Activated T-cell treated with anti-CD3 and anti-CD28 coated beads, Interleukin-2, amount 50 U/mL, for 72 hours (primary cell): ENCODE measurements around the gene FOXO6. TPM values are rescaled to one million over a fixed set of nuclear protein-coding genes. Genes with fewer than 3 reads are reported as not detected.

Experiments used
- ATAC-seq, 2 donors: fragments of 150-1000 bp; cut with Tn5 transposase; replicated peaks in 1 of 2; 2 replicates each; pipeline ENCODE4 v1.10.0; 2021; ENCODE audit warnings: moderate library complexity in 2 of 2, mild to moderate bottlenecking in 1 of 2
- DNase-seq, 2 donors: peaks; one replicate each; pipeline ENCODE4 v3.0.0; 2021 to 2022; ENCODE audit warnings: mixed read lengths in 1 of 2
- H3K27ac Mint-ChIP-seq: one replicate; pipeline ENCODE4 v1.8.0; 2022; ENCODE audit warnings: mild to moderate bottlenecking, moderate library complexity, mixed read lengths
- H3K27me3 Mint-ChIP-seq: one replicate; pipeline ENCODE4 v1.8.0; 2022; ENCODE audit warnings: low read depth, mixed read lengths
- H3K36me3 Mint-ChIP-seq, 2 donors: one replicate each; pipeline ENCODE4 v1.8.0; 2022; ENCODE audit warnings: mixed read lengths in 2 of 2, mild to moderate bottlenecking in 1 of 2; ENCODE audit not compliant: insufficient read depth in 2 of 2
- H3K4me1 Mint-ChIP-seq: one replicate; pipeline ENCODE4 v1.8.0; 2022; ENCODE audit warnings: low read depth, mixed read lengths
- H3K4me3 Mint-ChIP-seq, 2 donors: one replicate each; pipeline ENCODE4 v1.8.0; 2022; ENCODE audit warnings: mild to moderate bottlenecking in 2 of 2, mixed read lengths in 2 of 2, moderate library complexity in 2 of 2
- H3K9me3 Mint-ChIP-seq, 2 donors: one replicate each; pipeline ENCODE4 v1.8.0; 2022; ENCODE audit warnings: mixed read lengths in 2 of 2
- total RNA-seq, 2 donors: library from RNA; stranded (reverse); gene quantifications; one replicate each; pipeline ENCODE4 v1.2.3, GENCODE V29; 2022

The FOXO6 gene
- total RNA-seq, 2 donors from 2014 or later, result 0.19 to 0.21 TPM

- ATAC-seq, result no peak
- H3K9me3 Mint-ChIP-seq, result no peaks in the 10 kb centered on the region
- no peak overlapping the region for H3K27ac Mint-ChIP-seq
- no peaks in the 10 kb centered on the region for H3K36me3 Mint-ChIP-seq
- no peak for DNase-seq
- peaks cover 45% of the 10 kb centered on the region for H3K27me3 Mint-ChIP-seq
- peak overlapping the region; percentile 58 to 66 for H3K4me3 Mint-ChIP-seq
- H3K4me1 Mint-ChIP-seq, result peaks cover 22% of the 10 kb centered on the region
These were observed 1.0 kb upstream of the FOXO6 start for GRCh38 chr1:41360074-41360785.

- Mint-ChIP-seq H3K4me1 (peaks cover 25% of the 10 kb centered on the region), H3K27ac (no peak overlapping the region), H3K4me3 (peak overlapping the region; percentile 55 to 61), H3K9me3 (no peaks in the 10 kb centered on the region), H3K36me3 (no peaks in the 10 kb centered on the region), H3K27me3 (peaks cover 39% of the 10 kb centered on the region)
- DNase-seq (peak; percentile 37 to 56), ATAC-seq (peak; percentile 17 to 28)
These were observed 492 bp downstream of the FOXO6 start for GRCh38 chr1:41361495-41362356.

GRCh38 chr1:41362357-41362721, 1.1 kb downstream of the FOXO6 start:
- Mint-ChIP-seq H3K9me3 (no peaks in the 10 kb centered on the region), H3K27me3 (peaks cover 45% of the 10 kb centered on the region), H3K4me3 (peak overlapping the region; percentile 55 to 61), H3K27ac (no peak overlapping the region), H3K4me1 (peaks cover 29% of the 10 kb centered on the region), H3K36me3 (no peaks in the 10 kb centered on the region)
- ATAC-seq (no peak), DNase-seq (no peak)

DNA sequence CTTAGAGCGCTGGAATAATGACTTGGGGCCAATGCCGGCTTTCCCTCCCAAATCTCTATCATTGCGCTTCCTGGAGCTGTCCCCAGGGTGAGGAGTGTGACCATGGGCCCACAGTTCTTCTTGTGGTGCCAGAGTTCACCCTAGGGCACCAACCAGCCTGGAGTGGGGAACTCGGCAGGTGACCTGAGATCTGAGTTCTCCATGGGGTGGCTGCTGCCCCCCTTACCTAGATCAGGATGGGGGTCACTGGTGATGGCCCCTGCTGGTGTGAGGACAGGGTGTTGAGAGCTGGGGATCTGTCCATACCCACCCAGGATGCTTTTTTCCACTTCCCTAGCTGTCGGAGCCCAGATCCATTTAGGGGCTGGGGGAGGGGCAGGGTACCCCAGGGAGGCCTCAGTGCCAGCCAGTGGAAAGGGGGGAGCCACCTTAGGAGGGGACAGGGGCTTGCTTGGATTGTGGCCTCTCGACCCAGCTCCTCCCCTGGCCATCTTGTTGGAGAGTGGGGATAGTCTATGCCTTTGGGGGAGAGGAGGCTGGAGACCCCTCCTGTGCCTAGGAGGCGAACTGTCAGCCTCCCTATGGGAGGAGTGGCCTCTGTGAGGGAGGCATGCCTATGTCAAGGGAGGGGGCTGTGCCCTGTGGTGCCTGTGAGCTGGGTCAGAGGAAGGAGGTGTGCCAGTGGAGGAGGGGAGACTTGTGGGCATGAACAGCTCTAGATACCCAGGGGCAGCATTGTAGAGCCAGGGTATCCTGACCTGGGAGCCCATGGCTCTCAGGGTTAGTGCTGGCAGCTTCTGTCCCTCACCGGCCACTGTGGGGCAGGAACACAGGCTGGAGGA, 1.7 kb downstream of the FOXO6 start:
- no peak for DNase-seq
- Mint-ChIP-seq H3K36me3 (no peaks in the 10 kb centered on the region), H3K27ac (no peak overlapping the region)

GRCh38 chr1:41363591-41364320, 2.5 kb downstream of the FOXO6 start:
- H3K27me3 Mint-ChIP-seq, result peaks cover 45% of the 10 kb centered on the region
- no peak for DNase-seq

More for the DNA sequence above, 1.7 kb downstream of the FOXO6 start:
- ATAC-seq, result no peak
- Mint-ChIP-seq H3K4me3 (peak overlapping the region; percentile 24 to 55), H3K27me3 (peaks cover 51% of the 10 kb centered on the region), H3K9me3 (no peaks in the 10 kb centered on the region), H3K4me1 (peaks cover 30% of the 10 kb centered on the region)

GRCh38 chr1:41364442-41365319, 3.4 kb downstream of the FOXO6 start:
- Mint-ChIP-seq H3K4me1 (peaks cover 30% of the 10 kb centered on the region), H3K27me3 (peaks cover 40% of the 10 kb centered on the region), H3K9me3 (no peaks in the 10 kb centered on the region), H3K36me3 (no peaks in the 10 kb centered on the region), H3K4me3 (peak overlapping the region; percentile 33 to 34), H3K27ac (no peak overlapping the region)
- DNase-seq (no peak), ATAC-seq (no peak)

More at GRCh38 chr1:41363591-41364320, 2.5 kb downstream of the FOXO6 start:
- Mint-ChIP-seq H3K9me3 (no peaks in the 10 kb centered on the region), H3K4me3 (peak overlapping the region in 1 of 2 donors; percentile 20), H3K27ac (no peak overlapping the region), H3K36me3 (no peaks in the 10 kb centered on the region), H3K4me1 (peaks cover 30% of the 10 kb centered on the region)
- ATAC-seq, result no peak

- Mint-ChIP-seq H3K9me3 (no peaks in the 10 kb centered on the region), H3K27me3 (peaks cover 40% of the 10 kb centered on the region), H3K27ac (no peak overlapping the region), H3K4me1 (peaks cover 30% of the 10 kb centered on the region), H3K4me3 (peak overlapping the region; percentile 33 to 34), H3K36me3 (no peaks in the 10 kb centered on the region)
- ATAC-seq, result no peak
- no peak for DNase-seq
These were observed 4.0 kb downstream of the FOXO6 start for GRCh38 chr1:41365320-41365633.

DNA sequence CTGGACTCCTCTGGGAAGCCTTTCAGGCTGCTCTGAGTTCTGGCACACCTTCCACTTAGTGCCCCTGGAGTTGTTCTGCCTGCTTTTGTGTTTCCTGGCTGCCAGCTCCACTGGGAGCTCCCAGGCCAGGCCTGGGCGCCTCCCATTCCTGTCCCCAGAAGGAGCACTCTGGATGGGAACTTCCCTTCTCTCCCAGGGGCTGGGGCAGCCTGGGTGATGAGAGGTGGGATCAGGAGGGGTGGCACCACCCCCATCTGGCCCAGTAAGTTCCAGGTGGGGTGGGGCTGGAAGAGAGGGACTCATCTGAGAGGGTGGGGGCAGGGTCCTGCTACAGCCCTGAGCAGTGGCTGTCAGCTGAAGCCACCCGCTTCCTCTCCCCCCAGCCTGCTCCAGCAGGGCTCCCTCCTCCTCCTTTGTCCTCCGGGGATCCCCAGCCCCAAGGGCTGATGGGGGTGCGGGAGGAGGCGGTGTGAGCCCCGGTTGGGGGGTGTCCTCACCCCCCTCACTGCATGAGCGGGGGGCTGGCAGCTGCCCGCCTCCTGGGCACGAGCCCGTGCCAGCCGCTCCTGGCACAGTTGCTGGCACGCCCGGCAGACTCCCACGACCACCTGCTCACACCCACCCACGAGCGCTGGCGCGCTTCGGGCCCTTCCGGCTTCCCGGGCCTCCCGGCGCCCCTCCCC, 4.7 kb downstream of the FOXO6 start:
- ATAC-seq, result peak; percentile 2
- Mint-ChIP-seq H3K27me3 (peaks cover 40% of the 10 kb centered on the region), H3K27ac (no peak overlapping the region), H3K4me3 (peak overlapping the region; percentile 25 to 33), H3K4me1 (peaks cover 24% of the 10 kb centered on the region), H3K36me3 (no peaks in the 10 kb centered on the region), H3K9me3 (no peaks in the 10 kb centered on the region)
- peak; percentile 15 to 27 for DNase-seq

DNA sequence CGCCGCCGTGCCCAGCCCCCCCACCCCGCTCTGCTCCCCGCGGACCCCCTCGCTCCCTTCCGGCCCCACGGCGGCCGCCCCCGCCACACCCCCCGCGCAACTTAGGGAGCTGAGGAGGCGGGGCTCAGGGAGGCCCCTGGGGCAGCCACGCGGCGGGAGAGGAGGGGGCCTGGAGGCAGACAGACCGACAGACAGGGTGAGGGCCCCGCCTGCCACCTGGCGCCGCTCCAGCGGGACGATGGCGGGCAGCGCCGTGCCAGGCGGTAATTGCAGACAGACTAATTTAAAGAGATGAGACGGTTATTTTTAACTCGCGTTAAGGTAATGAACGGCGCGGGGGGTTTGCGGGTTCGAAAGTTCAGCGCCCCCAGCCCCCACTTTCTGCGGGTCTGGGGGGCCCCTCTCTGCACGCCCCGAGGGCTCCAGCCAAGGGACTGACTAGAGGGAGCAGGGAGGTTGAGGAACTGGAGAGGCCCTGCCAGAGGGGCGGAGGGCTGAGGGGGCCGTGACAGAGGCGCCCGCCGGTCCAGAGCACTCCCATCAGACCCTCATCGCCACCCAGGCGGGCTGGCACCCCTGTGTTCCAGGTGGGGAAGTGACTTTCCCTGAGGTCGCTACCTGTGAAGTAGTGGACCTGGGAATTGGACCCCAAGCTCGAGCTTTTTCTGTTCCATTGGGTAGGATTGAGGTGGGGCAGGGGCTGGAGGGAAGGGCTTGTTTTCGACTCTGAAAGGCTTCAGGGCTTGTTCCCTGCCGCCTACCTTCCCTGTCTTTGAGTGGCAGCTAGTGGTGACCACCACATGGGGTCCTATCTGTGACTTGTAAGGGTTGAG, 5.4 kb downstream of the FOXO6 start:
- peak; percentile 24 to 42 for ATAC-seq
- DNase-seq, result peak; percentile 23 to 48
- H3K9me3 Mint-ChIP-seq, result no peaks in the 10 kb centered on the region
- no peak overlapping the region for H3K27ac Mint-ChIP-seq
- peaks cover 40% of the 10 kb centered on the region for H3K27me3 Mint-ChIP-seq
- H3K4me1 Mint-ChIP-seq, result peaks cover 24% of the 10 kb centered on the region
- peak overlapping the region; percentile 60 to 72 for H3K4me3 Mint-ChIP-seq
- no peaks in the 10 kb centered on the region for H3K36me3 Mint-ChIP-seq

DNA sequence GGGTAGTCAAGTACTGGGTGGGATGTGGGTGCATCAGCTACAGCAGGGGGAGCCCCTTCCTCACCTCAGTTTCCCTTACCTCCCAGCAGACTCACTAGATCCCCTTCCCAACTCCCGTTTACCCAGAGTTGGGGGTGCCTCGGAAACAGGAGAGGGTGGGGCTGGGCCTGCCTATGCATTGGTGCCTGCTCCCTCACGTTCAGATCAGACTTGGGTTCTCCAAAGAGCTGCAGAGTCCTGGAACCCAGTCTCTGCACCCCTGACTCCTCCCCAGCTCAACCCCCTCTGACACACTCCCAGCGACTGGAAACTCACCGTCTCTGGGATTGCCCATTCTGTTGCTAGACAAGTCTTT, 6.0 kb downstream of the FOXO6 start:
- peaks cover 40% of the 10 kb centered on the region for H3K27me3 Mint-ChIP-seq
- H3K9me3 Mint-ChIP-seq, result no peaks in the 10 kb centered on the region
- no peaks in the 10 kb centered on the region for H3K36me3 Mint-ChIP-seq
- no peak for ATAC-seq
- H3K4me3 Mint-ChIP-seq, result peak overlapping the region in 1 of 2 donors; percentile 72
- H3K27ac Mint-ChIP-seq, result no peak overlapping the region
- DNase-seq, result no peak
- peaks cover 24% of the 10 kb centered on the region for H3K4me1 Mint-ChIP-seq

GRCh38 chr1:41368366-41368765, 7.1 kb downstream of the FOXO6 start:
- Mint-ChIP-seq H3K4me1 (peaks cover 19% of the 10 kb centered on the region), H3K27me3 (peaks cover 30% of the 10 kb centered on the region), H3K9me3 (no peaks in the 10 kb centered on the region), H3K4me3 (no peak overlapping the region), H3K36me3 (no peaks in the 10 kb centered on the region), H3K27ac (no peak overlapping the region)
- ATAC-seq (no peak), DNase-seq (no peak)
